Measurements from ENCODE around the gene FBXO21. TPM values are rescaled to one million over a fixed set of nuclear protein-coding genes. Genes with fewer than 3 reads are reported as not detected.

FBXO21 gene
- total and polyA plus RNA-seq, 2 of the 13 experiments (the other 11 are each of a cell fraction or from before 2014, with no cell fraction given): 15.6 to 32.5 TPM

GRCh38 chr12:117100251-117100650 is 90.0 kb downstream of the FBXO21 start:
- DNase-seq (ENCODE audit: low spot score) (no peak), FAIRE-seq (no peak), ATAC-seq (peak; percentile 73)
- in situ Hi-C loops (cut with HindIII; ENCODE audit: extremely low pct_ligation_motif_present, low pct_unique_long_range_greater_than_20kb) (no loop called here), intact Hi-C loops (cut with micrococcal nuclease; ENCODE audit: unreplicated experiment) (loop anchor here (2.0 kb wide), 1 partner anchor 19 kb away; no protein-coding TSS in a partner anchor)
- H2AFZ ChIP-seq (ENCODE audit: low read length): no peak overlapping the region
- peaks cover 12% of the 10 kb centered on the region for H4K20me1 ChIP-seq (ENCODE audit: insufficient read depth, low read length)
- no peaks in the 10 kb centered on the region for H3K9me3 ChIP-seq (ENCODE audit: low read length)
- peak overlapping the region in 2 of 3 experiments; percentile 8 to 48; a peak in 3 of 6 replicates for H3K4me3 ChIP-seq (replicated peaks in 1 of 3; ENCODE audit: insufficient read depth in 1 of 3, low read depth in 2 of 3, low read length in 3 of 3)
- POLR2A ChIA-PET: interaction anchor here (1.4 to 3.6 kb wide), 2 partner anchors 9 to 55 kb away, joined by 4 to 13 read pairs; no protein-coding TSS in a partner anchor
- H3K4me2 ChIP-seq (ENCODE audit: low read depth, low read length): peak overlapping the region; percentile 57
- H3K36me3 ChIP-seq (replicated peaks in 1 of 2; ENCODE audit: control insufficient read depth in 1 of 2, insufficient read depth in 2 of 2, low read length in 2 of 2): peaks cover 0 to 3% of the 10 kb centered on the region in 2 experiments; a peak in 1 of 5 replicates
- H3K27ac ChIP-seq (ENCODE audit: extremely low read length, insufficient read depth, low read length): no peak overlapping the region
- CTCF ChIA-PET (ENCODE audit: low intra/inter-chr PET ratio, low total read pairs): interaction anchor here (1.8 to 1.9 kb wide), 2 partner anchors 20 to 75 kb away, joined by 8 read pairs; no protein-coding TSS in a partner anchor
- peaks cover 37% of the 10 kb centered on the region for H3K79me2 ChIP-seq (ENCODE audit: insufficient read depth, low read length)
- H3K4me1 ChIP-seq (ENCODE audit: insufficient read depth, low read length): peaks cover 71% of the 10 kb centered on the region
- no TSS peak for BruUV-seq (replicated peaks)
- H3K27me3 ChIP-seq (ENCODE audit: control insufficient read depth in 1 of 2, insufficient read depth in 2 of 2, low read length in 2 of 2): peaks cover 0 to 9% of the 10 kb centered on the region in 2 experiments; a peak in 1 of 5 replicates
- no peak overlapping the region for H3K9ac ChIP-seq (ENCODE audit: insufficient read depth, low read depth, low read length)
- WGBS (ENCODE audit: low lambda C conversion rate): 6% methylated on average over 3 of the region's 5 CpGs
- TF ChIP-seq MIXL1 (CRISPR knock-in tag; IDR thresholded peaks at IDR 0.05): peak; percentile 22; the same call in 1 of the 2 replicates
- TF ChIP-seq SALL2 (CRISPR knock-in tag; IDR thresholded peaks at IDR 0.05): no peak
- 0 out of 2 replicates have a peak, but pooled peaks have one; percentile 12 for TF ChIP-seq SIX4 (CRISPR knock-in tag; IDR thresholded peaks at IDR 0.05)
- no peak for TF ChIP-seq ADNP (CRISPR knock-in tag; IDR thresholded peaks at IDR 0.05)
- TF ChIP-seq ZNF788 (CRISPR knock-in tag; IDR thresholded peaks at IDR 0.05; ENCODE audit: borderline replicate concordance): 0 out of 2 replicates have a peak, but pooled peaks have one; percentile 40
- 0 out of 2 replicates have a peak, but pooled peaks have one; percentile 15 for TF ChIP-seq ARNTL (CRISPR knock-in tag; IDR thresholded peaks at IDR 0.05)
- no peak for TF ChIP-seq MYPOP (CRISPR knock-in tag; IDR thresholded peaks at IDR 0.05)
- 0 out of 2 replicates have a peak, but pooled peaks have one; percentile 34 for TF ChIP-seq TERF1 (CRISPR knock-in tag; IDR thresholded peaks at IDR 0.05)
- no peak for TF ChIP-seq ZFP90 (CRISPR knock-in tag; IDR thresholded peaks at IDR 0.05; ENCODE audit: borderline replicate concordance)
- TF ChIP-seq MYC (CRISPR knock-in tag; IDR thresholded peaks at IDR 0.05; ENCODE audit: borderline replicate concordance): peak; percentile 40; the same call in 1 of the 2 replicates
- TF ChIP-seq NFYB (CRISPR knock-in tag; IDR thresholded peaks at IDR 0.05): no peak
- no peak for TF ChIP-seq MAZ (IDR thresholded peaks at IDR 0.05; ENCODE audit: borderline replicate concordance, low read depth, low read length)
- TF ChIP-seq MAZ (CRISPR knock-in tag; IDR thresholded peaks at IDR 0.05; ENCODE audit: low read depth): no peak
- TF ChIP-seq KLF16 (CRISPR knock-in tag; IDR thresholded peaks at IDR 0.05): no peak
- no peak for TF ChIP-seq SRSF4 (IDR thresholded peaks at IDR 0.05; ENCODE audit: low read depth, low read length, poor library complexity, severe bottlenecking)
- no peak for TF ChIP-seq ZFYVE20 (CRISPR knock-in tag; IDR thresholded peaks at IDR 0.05; ENCODE audit: borderline replicate concordance, low read depth)
- TF ChIP-seq HNRNPK (IDR thresholded peaks at IDR 0.05; ENCODE audit: low read depth, low read length, poor library complexity, severe bottlenecking): no peak
- TF ChIP-seq SIX1 (CRISPR knock-in tag; IDR thresholded peaks at IDR 0.05; ENCODE audit: borderline replicate concordance): peak; percentile 40; the same call in 1 of the 2 replicates
- TF ChIP-seq REL (CRISPR knock-in tag; conservative IDR thresholded peaks at IDR 0.05): no peak
- TF ChIP-seq ELF1 (CRISPR knock-in tag; IDR thresholded peaks at IDR 0.05): no peak
- peak; percentile 59 for TF ChIP-seq CTCF (CRISPR knock-in tag; IDR thresholded peaks at IDR 0.05)
- no peak for TF ChIP-seq ISL2 (CRISPR knock-in tag; IDR thresholded peaks at IDR 0.05)

All from HepG2 (cell line).